ENCODE measurements around the gene FAM219B. TPM values are rescaled to one million over a fixed set of nuclear protein-coding genes. Genes with fewer than 3 reads are reported as not detected.

Gene FAM219B
- total RNA-seq, 1 donor from 2014 or later = 72.6 TPM

DNA sequence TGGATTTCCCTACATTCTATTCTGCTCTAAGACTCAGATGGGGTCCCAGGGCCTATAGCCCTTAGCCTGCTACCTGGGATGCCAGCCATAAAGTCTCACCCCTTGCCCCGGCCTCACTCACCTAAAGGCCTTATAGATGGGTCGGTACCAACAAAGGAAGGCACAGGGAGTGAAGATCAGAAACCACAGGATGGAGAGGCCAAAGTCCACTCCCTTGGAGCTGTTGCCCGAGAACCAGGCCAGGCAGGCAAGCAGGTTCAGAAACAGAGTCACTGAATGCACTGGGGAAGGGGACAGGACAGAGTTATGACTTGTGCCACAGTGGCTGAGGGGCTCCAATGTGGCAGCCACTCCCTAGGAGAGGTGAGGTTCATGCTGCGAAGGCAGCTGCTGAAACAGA is 56.3 kb downstream of the FAM219B start:
- no peak overlapping the region for H3K27ac Mint-ChIP-seq
- no peak overlapping the region for H3K4me3 Mint-ChIP-seq
- no peak for DNase-seq (ENCODE audit: low spot score)
- peaks cover 24% of the 10 kb centered on the region for H3K4me1 Mint-ChIP-seq (ENCODE audit: low read depth)
- intact Hi-C loops (cut with micrococcal nuclease) = no loop called here
- H3K36me3 Mint-ChIP-seq (ENCODE audit: low read depth) = peaks cover 33% of the 10 kb centered on the region
- H3K27me3 Mint-ChIP-seq (ENCODE audit: insufficient read depth) = no peaks in the 10 kb centered on the region
- H3K9me3 Mint-ChIP-seq = no peaks in the 10 kb centered on the region

Other genes starting within 250 kb of the FAM219B start
- 58.4 and 61.4 TPM in 2 replicates for gene EDC3, start 210.8 kb downstream of the FAM219B start, total RNA-seq
- gene CYP1A1, start 181.3 kb downstream of the FAM219B start, total RNA-seq = 0.29 and 0.37 TPM in 2 replicates
- gene CYP1A2, start 158.0 kb downstream of the FAM219B start, total RNA-seq = not detected in 2 replicates
- 348 and 362 TPM in 2 replicates for gene CSK, start 124.8 kb downstream of the FAM219B start, total RNA-seq
- gene LMAN1L, start 94.0 kb downstream of the FAM219B start, total RNA-seq = 0.75 and 0.93 TPM in 2 replicates
- 0.17 and 0.29 TPM in 2 replicates for gene CPLX3, start 80.2 kb downstream of the FAM219B start, total RNA-seq
- 52.1 and 52.4 TPM in 2 replicates for gene ULK3, start 63.7 kb downstream of the FAM219B start, total RNA-seq
- 93.7 and 103 TPM in 2 replicates for gene SCAMP2, start 33.5 kb downstream of the FAM219B start, total RNA-seq
- 57.7 and 62.8 TPM in 2 replicates for gene MPI, start 16.8 kb downstream of the FAM219B start, total RNA-seq
- 273 and 290 TPM in 2 replicates for gene COX5A, start 31.2 kb upstream of the FAM219B start, total RNA-seq
- gene RPP25, start 49.9 kb upstream of the FAM219B start, total RNA-seq = 13.3 and 15.3 TPM in 2 replicates
- gene SCAMP5, start 88.7 kb upstream of the FAM219B start, total RNA-seq = 2.0 and 3.5 TPM in 2 replicates
- 25.0 and 27.1 TPM in 2 replicates for gene PPCDC, start 116.7 kb upstream of the FAM219B start, total RNA-seq

Data from activated T-helper 1 cell treated with anti-CD3 and anti-CD28 coated beads, Interleukin-12 subunit alpha, Interleukin-12 subunit beta, Interleukin-2, Interleukin-4 antibody, amounts not matched to agents 30 ng/mL and 10 ng/mL and 1 ng/mL, durations not matched to agents 14 hours and 24 hours and 36 hours (primary cell).